ENCODE measurements around the gene PDHA1.

The PDHA1 gene

GRCh38 chrX:19372547-19373331 is 29.0 kb downstream of the PDHA1 start:
- DNase-seq, result no peak
- in situ Hi-C loops (cut with HindIII; ENCODE audit: low pct_ligation_motif_present, low pct_unique_long_range_greater_than_20kb, low sequenced_read_pairs), result no loop called here

GRCh38 chrX:19373351-19373891 is 29.7 kb downstream of the PDHA1 start:
- no peak for DNase-seq
- in situ Hi-C loops (cut with HindIII; ENCODE audit: low pct_ligation_motif_present, low pct_unique_long_range_greater_than_20kb, low sequenced_read_pairs), result no loop called here

- in situ Hi-C loops (cut with HindIII; ENCODE audit: low pct_ligation_motif_present, low pct_unique_long_range_greater_than_20kb, low sequenced_read_pairs), result no loop called here
These were observed 31.8 kb downstream of the PDHA1 start for GRCh38 chrX:19375546-19375945.

GRCh38 chrX:19377799-19378198 is 34.1 kb downstream of the PDHA1 start:
- no peak for DNase-seq
- in situ Hi-C loops (cut with HindIII; ENCODE audit: low pct_ligation_motif_present, low pct_unique_long_range_greater_than_20kb, low sequenced_read_pairs), result no loop called here

More at GRCh38 chrX:19375546-19375945, 31.8 kb downstream of the PDHA1 start:
- no peak for DNase-seq

GRCh38 chrX:19381326-19381725 is 37.6 kb downstream of the PDHA1 start:
- in situ Hi-C loops (cut with HindIII; ENCODE audit: low pct_ligation_motif_present, low pct_unique_long_range_greater_than_20kb, low sequenced_read_pairs), result no loop called here
- DNase-seq, result no peak

GRCh38 chrX:19382555-19383145 is 38.9 kb downstream of the PDHA1 start:
- peak; percentile 23 for DNase-seq
- in situ Hi-C loops (cut with HindIII; ENCODE audit: low pct_ligation_motif_present, low pct_unique_long_range_greater_than_20kb, low sequenced_read_pairs), result no loop called here

- in situ Hi-C loops (cut with HindIII; ENCODE audit: low pct_ligation_motif_present, low pct_unique_long_range_greater_than_20kb, low sequenced_read_pairs), result no loop called here
- no peak for DNase-seq
These were observed 43.0 kb downstream of the PDHA1 start for GRCh38 chrX:19386679-19387078.

GRCh38 chrX:19388064-19388679 is 44.4 kb downstream of the PDHA1 start:
- no peak for DNase-seq
- in situ Hi-C loops (cut with HindIII; ENCODE audit: low pct_ligation_motif_present, low pct_unique_long_range_greater_than_20kb, low sequenced_read_pairs), result no loop called here

DNA sequence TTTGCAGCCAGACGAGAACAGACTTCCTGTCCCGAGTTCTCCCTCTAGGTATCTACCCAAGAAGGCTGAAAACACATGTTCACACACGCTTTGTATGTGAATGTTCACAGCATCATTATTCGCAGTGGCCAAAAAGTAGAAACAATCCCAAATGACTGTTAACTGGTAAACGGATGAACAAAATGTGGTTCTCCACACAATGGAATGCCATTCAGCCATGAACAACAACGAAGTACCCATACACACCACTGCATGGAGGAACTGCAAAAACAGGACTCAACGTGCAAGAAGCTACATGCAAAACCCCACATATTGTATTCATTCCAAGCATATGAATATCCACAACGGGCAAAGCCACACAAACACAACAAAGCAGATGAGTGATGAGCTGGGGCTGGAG is 45.0 kb downstream of the PDHA1 start:
- no peak for DNase-seq
- in situ Hi-C loops (cut with HindIII; ENCODE audit: low pct_ligation_motif_present, low pct_unique_long_range_greater_than_20kb, low sequenced_read_pairs), result no loop called here

- DNase-seq, result no peak
- in situ Hi-C loops (cut with HindIII; ENCODE audit: low pct_ligation_motif_present, low pct_unique_long_range_greater_than_20kb, low sequenced_read_pairs), result no loop called here
These were observed 45.6 kb downstream of the PDHA1 start for GRCh38 chrX:19389227-19389845.

GRCh38 chrX:19392078-19392477 is 48.4 kb downstream of the PDHA1 start:
- DNase-seq, result no peak
- in situ Hi-C loops (cut with HindIII; ENCODE audit: low pct_ligation_motif_present, low pct_unique_long_range_greater_than_20kb, low sequenced_read_pairs), result no loop called here

- DNase-seq, result no peak
- in situ Hi-C loops (cut with HindIII; ENCODE audit: low pct_ligation_motif_present, low pct_unique_long_range_greater_than_20kb, low sequenced_read_pairs), result no loop called here
These were observed 49.0 kb downstream of the PDHA1 start for GRCh38 chrX:19392703-19393102.

- DNase-seq, result no peak
- in situ Hi-C loops (cut with HindIII; ENCODE audit: low pct_ligation_motif_present, low pct_unique_long_range_greater_than_20kb, low sequenced_read_pairs), result no loop called here
These were observed 60.0 kb downstream of the PDHA1 start for GRCh38 chrX:19403696-19404095.

- in situ Hi-C loops (cut with HindIII; ENCODE audit: low pct_ligation_motif_present, low pct_unique_long_range_greater_than_20kb, low sequenced_read_pairs), result no loop called here
- no peak for DNase-seq
These were observed 66.5 kb downstream of the PDHA1 start for GRCh38 chrX:19410259-19410658.
